SK-N-SH (cell line): ENCODE measurements around the gene CD38.

Source experiments
- CHD2 ChIP-seq: fragments of 150-350 bp; IDR thresholded peaks from 2 replicates; pipeline ENCODE4 v1.6.1; 2018; ENCODE audit warnings: low read length; ENCODE audit not compliant: partially characterized antibody
- CTCF ChIP-seq: fragments of 200-600 bp; sonication (generic); IDR thresholded peaks from 2 replicates; pipeline ENCODE4 v1.6.1; 2017; ENCODE audit warnings: antibody characterized with exemption, mild to moderate bottlenecking, moderate library complexity
- ELF1 ChIP-seq: IDR thresholded peaks from 2 replicates; pipeline ENCODE4 v1.4.0; 2012
- EZH2phosphoT487 ChIP-seq: fragments of 200-600 bp; sonication (generic); IDR thresholded peaks from 2 replicates; pipeline ENCODE4 v1.6.1; 2017; ENCODE audit warnings: low read depth, mixed run types, mild to moderate bottlenecking, antibody characterized with exemption, moderate library complexity, borderline replicate concordance
- FOXM1 ChIP-seq: IDR thresholded peaks from 2 replicates; pipeline ENCODE4 v1.4.0; 2012; ENCODE audit warnings: low read depth, mild to moderate bottlenecking
- JUND ChIP-seq: IDR thresholded peaks from 2 replicates; pipeline ENCODE4 v1.4.0; 2012
- NRF1 ChIP-seq: IDR thresholded peaks from 2 replicates; pipeline ENCODE4 v1.6.1; 2012; ENCODE audit warnings: low read depth, mild to moderate bottlenecking, low read length
- POLR2AphosphoS5 ChIP-seq: IDR thresholded peaks from 2 replicates; pipeline ENCODE4 v1.6.1; 2012; ENCODE audit warnings: low read depth, low read length
- REST ChIP-seq: IDR thresholded peaks from 2 replicates; pipeline ENCODE4 v1.6.1; 2012; ENCODE audit warnings: mild to moderate bottlenecking, low read depth, low read length, moderate library complexity
- SMC3 ChIP-seq: IDR thresholded peaks from 2 replicates; pipeline ENCODE4 v1.6.1; 2012; ENCODE audit warnings: low read depth, low read length, improper control_type of control experiment
- TAF1 ChIP-seq: IDR thresholded peaks from 2 replicates; pipeline ENCODE4 v1.6.1; 2012; ENCODE audit warnings: low read depth, mild to moderate bottlenecking, low read length, moderate library complexity, borderline replicate concordance
- TCF12 ChIP-seq: IDR thresholded peaks from 2 replicates; pipeline ENCODE4 v1.4.0; 2012
- YY1 ChIP-seq: IDR thresholded peaks from 2 replicates; pipeline ENCODE4 v1.4.0; 2012; ENCODE audit warnings: low read depth, mild to moderate bottlenecking

GRCh38 chr4:15898902-15899301 is 120.8 kb downstream of the CD38 start:
- TF ChIP-seq CTCF, result no peak
- no peak for TF ChIP-seq FOXM1
- TF ChIP-seq TCF12, result no peak
- no peak for TF ChIP-seq SMC3
- no peak for TF ChIP-seq ELF1
- TF ChIP-seq REST, result no peak
- TF ChIP-seq EZH2phosphoT487, result no peak
- TF ChIP-seq CHD2, result no peak
- no peak for TF ChIP-seq JUND
- no peak for TF ChIP-seq TAF1
- TF ChIP-seq POLR2AphosphoS5, result no peak
- TF ChIP-seq YY1, result no peak
- no peak for TF ChIP-seq NRF1
